NCI-H128 (cell line): Measurements from ENCODE around the gene KLF9.
"Not testable (repeated sequence)": the region's sequence is repeated elsewhere in the genome, so short reads cannot be mapped to it uniquely, and the experiment has no call there.

Experiments used
- DNase-seq: peaks from one replicate; lab custom pipeline; 2025; ENCODE audit not compliant: unreplicated experiment; lab: John Stamatoyannopoulos, UW

Gene KLF9

DNA sequence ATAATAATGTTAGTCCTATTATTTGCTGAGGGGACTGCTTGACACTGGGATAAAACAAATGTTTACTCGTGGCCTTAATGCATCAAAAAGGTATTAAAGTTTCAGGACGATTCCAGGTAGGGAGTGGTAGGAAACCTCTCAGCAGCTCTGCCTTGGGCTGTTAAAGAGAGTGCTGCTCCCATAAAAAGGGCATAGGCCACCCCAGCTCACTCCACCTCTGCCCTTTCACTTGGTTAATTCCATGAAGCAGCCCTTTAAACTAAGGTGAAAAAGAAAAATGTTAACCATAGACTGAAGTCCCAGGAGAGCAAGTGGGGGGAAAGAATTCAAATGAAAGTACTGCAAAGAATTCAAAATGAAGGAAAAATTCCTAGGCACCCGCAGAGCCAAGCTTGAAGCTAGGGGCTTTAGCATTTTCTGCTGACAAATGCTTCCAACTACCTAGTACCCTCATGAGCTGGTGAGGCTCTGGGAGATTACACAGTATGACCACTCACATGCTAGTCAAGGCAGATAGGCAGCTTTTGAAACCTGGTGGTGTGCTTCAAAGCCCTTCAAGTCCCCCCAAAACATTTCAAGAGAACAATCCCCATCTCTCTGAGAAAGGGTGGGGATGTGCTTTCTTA lies 8.5 kb downstream of the KLF9 start:
- no peak for DNase-seq

DNA sequence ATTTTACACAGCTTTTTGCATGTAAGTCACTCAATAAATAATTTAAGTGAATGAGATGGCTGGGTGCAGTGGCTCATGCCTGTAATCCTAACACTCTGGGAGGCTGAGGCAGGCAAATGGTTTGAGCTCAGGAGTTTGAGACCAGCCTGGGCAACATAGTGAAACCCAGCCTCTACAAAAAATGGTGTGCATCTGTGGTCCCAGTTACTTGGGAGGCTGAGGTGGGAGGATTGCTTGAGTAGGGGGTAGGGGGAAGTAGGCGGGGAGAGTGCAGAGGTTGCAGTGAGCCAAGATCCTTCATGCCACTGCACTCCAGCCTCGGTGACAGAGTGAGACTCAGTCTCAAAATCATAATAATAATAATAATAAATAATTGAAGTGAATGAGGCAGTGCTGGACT lies 10.2 kb downstream of the KLF9 start:
- DNase-seq, result no peak

DNA sequence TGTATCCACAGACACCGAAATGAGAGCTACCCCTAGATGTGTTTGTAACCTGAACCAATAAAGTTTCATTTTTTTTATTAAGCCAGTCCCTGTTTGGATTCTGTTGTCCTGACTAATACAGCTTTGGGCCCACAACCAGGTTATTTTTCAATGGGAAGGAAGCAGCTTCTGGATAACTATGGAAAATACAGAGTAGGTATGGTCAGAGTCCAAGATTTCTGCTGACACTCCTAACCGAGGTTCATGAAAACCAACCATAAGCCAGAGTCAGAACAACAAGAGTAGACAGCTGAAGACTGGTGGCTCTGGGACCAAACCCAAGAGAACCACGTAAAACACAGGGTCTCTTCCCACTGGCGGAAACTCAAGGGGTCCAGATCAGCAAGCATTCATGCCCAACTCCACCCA lies 10.8 kb downstream of the KLF9 start:
- DNase-seq, result no peak

DNA sequence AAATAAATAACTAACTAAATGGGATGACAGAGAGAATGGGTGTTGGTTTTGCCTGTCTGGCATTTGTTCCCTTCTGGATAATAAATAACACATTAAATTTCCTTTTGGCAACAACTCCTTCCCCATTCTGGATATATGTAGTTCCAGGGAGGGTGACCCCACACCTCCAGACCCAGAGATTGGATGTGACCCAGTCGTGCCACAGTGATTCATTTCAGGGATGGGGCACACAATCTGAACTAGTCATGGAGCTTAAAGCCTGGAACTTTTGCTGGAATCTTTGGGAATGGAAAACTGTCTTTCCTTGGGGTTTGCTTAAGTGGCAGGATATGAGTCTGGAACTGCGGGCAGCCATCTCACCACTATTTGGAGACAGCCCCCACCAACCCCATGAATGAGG lies 11.3 kb downstream of the KLF9 start:
- DNase-seq, result no peak

DNA sequence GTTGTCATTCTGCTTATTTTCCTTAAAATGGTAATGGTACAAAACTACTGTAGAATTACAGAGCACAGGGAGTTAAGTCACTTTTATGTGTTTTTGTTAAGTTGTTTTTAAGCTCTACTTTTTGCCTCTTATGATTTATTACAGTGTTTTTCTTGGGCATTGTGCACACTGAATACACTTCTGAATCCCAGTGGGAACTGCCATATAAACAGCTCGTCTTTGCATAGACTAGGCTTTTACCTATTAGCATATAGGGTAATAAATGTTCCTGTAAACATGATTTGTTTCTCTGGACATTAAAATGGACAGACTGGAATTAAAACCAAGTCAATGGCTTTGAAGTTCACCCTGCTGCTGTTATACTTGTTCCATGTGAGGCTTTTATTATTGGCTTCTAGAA lies 12.2 kb downstream of the KLF9 start:
- no peak for DNase-seq

DNA sequence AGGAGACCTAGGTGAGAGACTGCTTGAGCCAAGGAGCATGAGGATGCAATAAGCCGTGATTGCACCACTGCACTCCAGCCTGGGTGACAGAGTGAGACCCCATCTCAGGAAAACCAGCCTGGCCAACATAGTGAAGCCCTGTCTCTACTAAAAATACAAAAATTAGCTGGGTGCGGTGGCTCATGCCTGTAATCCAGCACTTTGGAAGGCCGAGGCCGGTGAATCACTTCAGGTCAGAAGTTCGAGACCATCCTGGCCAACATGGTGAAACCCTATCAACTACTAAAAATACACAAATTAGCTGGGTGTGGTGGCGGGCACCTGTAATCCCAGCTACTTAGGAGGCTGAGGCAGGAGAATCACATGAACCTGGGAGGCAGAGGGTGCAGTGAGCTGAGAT lies 13.2 kb downstream of the KLF9 start:
- not testable (repeated sequence) for DNase-seq

DNA sequence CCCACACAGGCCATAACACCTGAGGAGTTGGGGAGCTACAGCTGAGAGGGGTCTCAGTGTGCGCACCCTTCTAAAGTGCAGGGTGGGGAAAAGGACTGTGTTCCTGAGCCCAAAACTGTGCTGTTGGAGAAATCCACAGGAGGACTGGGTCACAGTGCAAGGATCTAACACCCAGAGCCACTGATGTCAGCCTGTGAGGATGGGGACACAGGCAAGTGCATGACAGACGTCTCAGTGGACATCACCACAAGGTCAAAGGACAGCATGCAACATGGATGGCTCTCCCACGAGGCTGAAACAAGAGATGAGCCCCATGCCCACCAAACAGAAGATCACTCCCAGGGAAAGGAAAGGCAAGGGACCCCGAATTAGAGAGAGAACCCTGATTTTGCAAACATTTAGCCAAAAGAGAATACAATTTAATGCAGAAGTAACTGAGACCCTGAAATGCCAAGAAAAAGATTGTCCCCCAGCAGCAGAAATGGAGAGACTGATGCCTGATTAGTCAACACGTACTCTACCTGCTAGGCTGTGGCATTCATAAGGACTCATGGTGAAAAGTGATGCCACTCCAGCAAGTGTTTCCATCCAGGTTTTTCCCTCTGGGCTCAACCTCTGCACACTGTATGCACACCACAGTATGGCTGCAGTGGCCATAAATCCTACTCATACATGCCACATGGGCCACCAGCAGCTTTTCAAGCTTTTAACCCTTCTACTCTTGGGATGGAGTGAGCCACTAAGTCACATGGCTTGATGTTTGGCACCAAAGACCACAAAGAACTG lies 14.2 kb downstream of the KLF9 start:
- no peak for DNase-seq

DNA sequence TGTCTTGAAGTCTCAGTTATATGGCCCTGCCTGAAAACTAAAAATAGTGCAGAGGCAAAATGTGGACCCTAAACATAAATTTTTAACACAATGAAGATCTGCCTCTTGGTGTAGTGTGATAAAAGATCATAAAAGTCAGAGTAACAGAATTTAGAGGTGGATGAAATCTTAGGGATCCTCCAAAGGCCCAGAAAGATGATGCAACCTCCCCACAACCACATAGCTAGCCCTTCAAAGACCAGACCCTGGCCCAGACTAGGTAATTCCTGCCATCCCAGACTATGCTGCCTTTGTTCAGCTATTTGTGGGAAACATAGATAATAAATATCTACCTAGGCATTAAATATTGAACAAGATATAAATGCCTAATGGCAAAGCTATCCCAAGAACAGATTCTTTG lies 15.3 kb downstream of the KLF9 start:
- DNase-seq, result no peak

DNA sequence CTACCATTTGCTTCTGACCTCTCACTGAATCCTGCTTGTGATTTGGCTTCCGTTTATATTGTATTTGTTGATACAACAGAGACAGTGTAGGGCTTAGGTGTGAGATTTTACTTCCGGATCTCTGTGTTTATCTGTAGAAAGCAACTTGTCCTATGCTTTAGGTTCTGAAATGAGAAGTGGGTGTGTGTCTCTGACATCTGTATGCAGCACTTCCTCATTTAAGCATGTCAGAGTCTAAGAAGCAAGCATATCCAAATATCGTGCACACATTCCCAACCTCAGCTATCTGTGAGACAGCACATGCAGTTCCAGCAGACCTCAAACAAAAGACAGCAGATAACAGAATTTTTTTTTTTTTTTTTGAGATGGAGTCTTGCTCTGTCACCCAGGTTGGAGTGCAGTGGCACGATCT lies 16.3 kb downstream of the KLF9 start:
- DNase-seq, result no peak

DNA sequence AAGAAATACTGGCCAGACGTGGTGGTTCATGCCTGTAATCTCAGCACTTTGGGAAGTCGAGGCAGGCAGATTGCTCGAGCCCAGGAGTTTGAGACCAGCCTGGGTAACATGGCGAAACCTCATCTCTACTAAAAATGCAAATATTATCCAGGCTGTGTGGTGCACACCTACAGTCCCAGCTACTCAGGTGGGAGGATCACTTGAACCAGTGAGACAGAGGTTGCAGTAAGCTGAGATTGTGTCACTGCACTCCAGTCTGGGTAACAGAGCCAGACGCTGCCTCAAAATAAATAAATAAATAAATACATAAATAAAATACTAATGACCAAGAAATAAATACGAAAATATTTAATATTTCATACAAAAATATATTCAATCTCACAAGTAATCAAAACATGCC lies 18.8 kb downstream of the KLF9 start:
- no peak for DNase-seq

DNA sequence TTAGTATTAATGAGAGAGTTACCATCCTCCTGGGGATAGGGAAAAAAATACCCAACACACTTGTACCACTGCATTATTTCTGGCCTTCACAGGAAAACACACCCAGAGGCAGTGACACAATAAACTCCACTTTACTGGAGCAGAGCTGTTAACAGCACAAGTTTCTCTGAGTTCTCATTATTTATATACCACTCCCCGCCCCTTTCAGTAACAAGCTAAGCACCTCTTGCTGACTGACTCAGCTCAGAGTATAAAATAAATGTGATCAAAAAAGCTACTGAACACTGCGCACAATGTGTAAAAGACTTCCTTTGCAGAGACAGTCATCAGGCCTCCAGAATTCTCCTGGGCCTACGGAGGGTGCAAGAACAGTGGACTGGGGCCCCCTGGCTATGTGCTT lies 21.6 kb downstream of the KLF9 start:
- no peak for DNase-seq

DNA sequence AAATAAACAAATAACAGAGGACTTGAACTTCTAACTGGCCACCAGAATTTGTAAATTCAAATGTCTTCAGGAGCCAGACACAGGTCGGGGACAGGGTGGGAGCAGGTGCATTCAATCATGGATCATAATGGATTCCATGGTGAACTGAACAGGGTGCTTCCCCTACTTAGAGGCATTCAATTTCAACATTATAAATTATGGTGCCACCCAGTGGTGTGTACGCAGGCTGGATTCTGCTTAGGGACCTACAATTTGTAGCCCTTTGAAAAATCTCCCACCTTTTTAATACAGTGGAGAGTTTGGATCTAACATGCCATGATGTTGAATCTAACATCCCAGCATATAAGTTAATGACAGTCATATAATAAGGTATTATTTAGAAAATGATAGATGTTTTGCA lies 22.3 kb downstream of the KLF9 start:
- no peak for DNase-seq

DNA sequence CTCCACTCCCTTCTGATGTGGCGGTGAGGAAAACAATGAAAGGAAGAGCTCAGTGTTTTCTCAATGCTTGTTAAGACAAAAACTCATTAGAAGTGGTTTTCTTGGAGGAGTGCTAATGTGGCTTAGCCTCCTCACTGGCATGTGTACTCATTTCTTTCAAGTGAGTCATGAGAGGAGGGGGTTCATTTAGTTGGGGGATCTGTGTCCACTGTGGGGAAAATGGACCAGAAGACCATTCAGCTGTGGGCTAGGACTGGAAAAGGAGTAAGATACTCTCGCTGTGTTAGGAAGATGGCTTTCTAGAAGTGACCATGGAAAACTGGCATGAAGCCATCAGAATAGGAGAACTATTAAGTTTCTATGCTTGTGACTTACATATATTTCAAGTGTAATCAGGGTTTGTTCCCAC lies 23.5 kb downstream of the KLF9 start:
- DNase-seq, result no peak

DNA sequence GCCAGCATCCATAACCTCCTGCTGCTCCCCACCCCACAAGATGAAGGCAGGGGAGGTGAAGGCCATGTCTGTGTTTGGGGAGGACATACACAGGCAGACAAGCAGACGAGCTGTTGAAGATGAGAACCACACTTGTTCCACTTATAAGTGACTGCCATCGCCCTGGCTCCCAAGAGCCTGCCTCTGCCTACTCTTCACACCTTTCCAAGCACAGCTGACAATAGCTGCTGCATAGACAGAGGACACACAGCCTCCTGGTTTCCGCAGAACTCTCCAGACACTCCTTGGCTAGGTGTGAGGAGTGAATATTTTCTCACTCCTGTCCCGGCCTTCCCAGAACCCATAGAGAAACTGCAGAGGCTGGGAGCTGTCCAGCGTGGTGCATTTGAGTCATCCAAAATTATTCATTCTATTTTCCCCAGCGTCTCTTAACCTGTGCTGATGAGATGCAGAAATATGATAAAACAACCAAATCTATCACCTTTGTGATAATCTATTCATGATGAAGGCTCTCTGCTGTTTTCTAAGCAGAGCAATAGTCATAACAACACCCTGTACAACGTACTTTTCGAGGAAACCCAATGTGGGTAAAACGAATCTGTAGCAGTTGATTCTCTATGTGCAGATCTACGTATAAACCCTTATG lies 24.7 kb downstream of the KLF9 start:
- no peak for DNase-seq

DNA sequence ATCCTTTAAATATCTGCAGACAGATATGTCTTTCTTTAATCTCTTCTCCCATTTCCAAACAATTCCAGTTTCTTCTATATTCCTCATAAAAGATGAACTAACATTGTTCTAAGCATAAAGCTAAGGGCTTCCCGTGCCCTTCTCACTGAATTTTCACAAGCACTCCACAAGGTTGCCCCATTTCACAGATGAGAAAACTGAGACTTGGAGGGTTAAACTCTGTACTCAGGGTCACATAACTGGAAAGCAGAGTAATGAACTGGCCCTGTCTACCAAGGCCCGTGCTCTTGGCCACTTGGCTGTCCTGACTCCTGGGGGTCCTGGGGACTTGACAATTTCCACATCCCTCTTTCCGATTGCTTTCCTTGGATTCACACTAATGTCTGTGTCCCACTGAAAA lies 25.3 kb downstream of the KLF9 start:
- no peak for DNase-seq

DNA sequence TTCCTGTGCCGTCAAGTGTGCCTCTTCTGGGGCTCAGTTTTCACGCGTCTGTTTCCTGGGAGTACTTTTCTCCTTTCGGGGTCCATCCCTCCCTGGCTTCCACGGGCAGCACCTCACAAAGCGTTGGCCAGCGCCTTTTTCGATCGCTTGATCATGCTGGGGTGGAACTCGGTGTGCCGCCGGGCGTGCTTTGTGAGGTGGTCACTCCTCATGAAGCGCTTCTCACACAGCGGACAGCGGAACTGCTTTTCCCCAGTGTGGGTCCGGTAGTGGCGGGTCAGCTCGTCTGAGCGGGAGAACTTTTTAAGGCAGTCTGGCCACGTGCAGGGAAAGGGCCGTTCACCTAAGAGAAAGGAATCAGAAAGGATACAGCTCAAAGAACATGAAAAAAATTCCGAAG lies 26.8 kb downstream of the KLF9 start:
- DNase-seq, result no peak

DNA sequence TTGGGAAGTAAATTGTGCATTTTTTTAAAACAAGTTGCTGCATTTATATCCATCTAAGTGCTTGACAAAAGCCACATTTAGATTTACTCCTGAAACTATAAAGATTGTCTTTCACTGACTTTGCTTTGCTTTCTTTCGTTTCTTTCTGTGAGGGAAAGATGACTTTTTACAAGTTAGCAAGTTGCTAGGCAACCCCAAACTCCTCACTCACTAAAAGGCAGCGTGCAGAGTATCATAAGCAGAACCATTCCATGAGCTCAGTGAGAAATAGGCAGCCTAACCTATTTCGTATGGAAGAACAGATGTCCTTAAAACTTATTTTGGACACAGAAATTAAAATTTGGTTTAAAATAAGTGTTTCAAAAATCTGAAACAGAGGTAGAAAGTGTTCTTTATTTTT lies 29.0 kb downstream of the KLF9 start:
- DNase-seq, result no peak

DNA sequence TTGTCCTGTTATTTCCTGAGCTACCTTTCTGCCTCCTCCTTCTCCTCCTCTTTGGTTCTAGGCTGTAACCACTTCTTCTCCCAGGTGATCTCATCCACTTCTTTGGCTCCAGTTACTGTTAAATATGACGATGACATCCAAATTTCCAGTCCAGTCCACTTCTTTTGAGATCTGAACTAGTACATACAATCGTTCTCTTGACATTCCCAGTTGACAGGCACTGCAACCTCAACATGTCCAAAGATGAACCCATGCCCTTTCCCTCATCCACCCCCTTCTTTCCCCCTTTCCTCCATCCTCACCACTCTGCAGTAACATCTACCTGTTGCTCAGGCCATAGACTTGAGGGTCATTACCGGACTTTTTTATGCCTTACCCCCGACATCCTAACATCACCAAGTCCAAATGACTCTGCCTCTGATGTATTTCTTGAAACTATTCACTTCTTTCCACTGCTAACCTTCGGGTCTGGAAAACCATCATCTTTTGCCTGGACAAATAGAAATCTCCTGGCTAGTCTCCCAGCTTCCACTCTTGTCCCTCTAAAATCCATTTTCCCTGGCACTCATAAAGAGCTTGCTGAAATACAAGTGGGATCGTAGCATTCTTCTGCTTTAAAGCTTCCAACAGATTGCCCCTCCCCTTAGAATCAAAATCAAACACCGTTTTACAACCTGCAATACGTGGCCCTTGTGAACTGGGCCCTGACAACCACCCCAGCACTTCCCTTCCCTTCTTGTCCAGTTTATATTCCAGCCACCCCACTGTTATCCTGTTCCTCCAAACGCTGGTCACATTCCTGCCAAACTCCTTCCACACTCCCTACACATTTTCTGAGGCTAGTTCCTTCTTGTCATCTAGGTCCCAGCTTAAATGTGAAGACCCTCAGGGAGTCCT lies 31.5 kb downstream of the KLF9 start:
- DNase-seq, result no peak

DNA sequence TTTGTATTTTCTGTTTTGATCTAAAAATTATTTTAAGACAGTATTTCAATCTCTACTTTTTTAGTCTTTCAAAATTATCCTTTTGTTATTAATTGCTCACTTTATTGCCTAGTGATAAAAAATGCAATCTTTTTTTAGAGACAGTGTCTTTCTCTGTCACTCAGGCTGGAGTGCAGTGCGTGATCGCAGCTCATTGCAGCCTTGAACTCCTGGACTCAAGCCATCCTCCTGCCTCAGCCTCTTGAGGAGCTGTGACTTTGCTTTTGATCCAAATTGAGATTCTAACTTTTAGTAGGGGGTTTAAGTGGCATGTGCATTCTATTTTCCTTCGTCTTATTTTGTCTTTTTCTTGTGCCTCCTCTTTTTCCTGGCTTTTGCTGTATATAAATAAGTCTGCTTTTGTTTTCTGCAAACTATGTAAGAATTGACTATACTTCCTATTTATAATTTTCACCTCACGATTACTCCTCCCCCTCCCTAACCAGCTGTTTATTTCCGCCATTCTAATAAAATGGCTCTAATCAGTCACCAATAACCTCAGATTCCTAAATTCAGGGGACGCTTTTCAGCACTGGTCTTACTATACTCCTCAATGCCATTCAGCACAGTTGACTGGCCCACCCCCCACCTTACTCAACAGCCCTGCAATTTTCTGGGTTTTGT lies 32.3 kb downstream of the KLF9 start:
- DNase-seq, result no peak

DNA sequence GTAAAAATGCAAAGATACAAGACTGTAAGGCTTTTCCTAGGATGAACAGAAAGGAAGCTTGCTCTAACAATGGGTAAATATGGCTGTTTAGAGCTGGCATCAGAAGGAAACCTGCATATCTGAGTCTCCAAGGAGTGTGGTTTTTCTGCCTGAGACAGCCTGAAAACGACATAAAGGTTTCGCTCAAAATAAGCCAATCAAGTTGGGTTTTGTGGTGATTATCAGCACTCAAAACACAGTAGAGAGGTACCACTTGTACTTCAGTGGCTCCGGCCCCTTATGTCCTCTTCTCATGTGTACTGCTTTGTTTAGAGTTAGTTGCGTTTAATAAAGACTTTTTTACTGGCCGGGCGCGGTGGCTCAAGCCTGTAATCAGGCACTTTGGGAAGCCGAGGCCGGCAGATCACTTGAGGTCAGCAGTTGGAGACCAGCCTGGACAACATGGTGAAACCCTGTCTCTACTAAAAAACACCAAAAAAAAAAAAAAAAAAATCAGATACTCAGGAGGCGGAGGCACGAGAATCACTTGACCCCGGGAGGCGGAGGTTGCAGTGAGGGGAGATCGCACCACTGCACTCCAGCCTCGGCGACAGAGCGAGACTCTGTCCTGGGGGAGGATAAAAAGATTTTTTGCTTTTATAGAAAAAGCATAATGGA lies 39.4 kb downstream of the KLF9 start:
- DNase-seq, result no peak
